HG02623 (cell line): ENCODE data around the gene NFATC3.
"Not testable (repeated sequence)": the region's sequence is repeated elsewhere in the genome, so short reads cannot be mapped to it uniquely, and the experiment has no call there.

Experiments
- ATAC-seq: cut with Tn5 transposase; IDR thresholded peaks from one replicate; pipeline ENCODE4 v1.9.1; 2021; ENCODE audit warnings: moderate library complexity; ENCODE audit not compliant: unreplicated experiment

The NFATC3 gene

GRCh38 chr16:68115851-68116250, 30.7 kb downstream of the NFATC3 start:
- no peak for ATAC-seq

- no peak for ATAC-seq
Observed at GRCh38 chr16:68116256-68116867, 31.2 kb downstream of the NFATC3 start.

GRCh38 chr16:68117884-68118283, 32.7 kb downstream of the NFATC3 start:
- no peak for ATAC-seq

- ATAC-seq: not testable (repeated sequence)
Observed at GRCh38 chr16:68118954-68119353, 33.8 kb downstream of the NFATC3 start.

GRCh38 chr16:68120496-68120895, 35.3 kb downstream of the NFATC3 start:
- not testable (repeated sequence) for ATAC-seq

GRCh38 chr16:68126395-68126794, 41.2 kb downstream of the NFATC3 start:
- ATAC-seq: no peak

- ATAC-seq: no peak
Observed at GRCh38 chr16:68128577-68129305, 43.6 kb downstream of the NFATC3 start.

GRCh38 chr16:68130520-68130919, 45.4 kb downstream of the NFATC3 start:
- ATAC-seq: no peak

- ATAC-seq: no peak
Observed at GRCh38 chr16:68131813-68132706, 46.9 kb downstream of the NFATC3 start.

GRCh38 chr16:68133000-68133399, 47.8 kb downstream of the NFATC3 start:
- not testable (repeated sequence) for ATAC-seq

- no peak for ATAC-seq
Observed at GRCh38 chr16:68134644-68135043, 49.5 kb downstream of the NFATC3 start.

GRCh38 chr16:68136515-68136914, 51.3 kb downstream of the NFATC3 start:
- no peak for ATAC-seq

- ATAC-seq: no peak
Observed at GRCh38 chr16:68144008-68144407, 58.8 kb downstream of the NFATC3 start.

GRCh38 chr16:68146585-68146984, 61.4 kb downstream of the NFATC3 start:
- no peak for ATAC-seq

GRCh38 chr16:68147444-68147843, 62.3 kb downstream of the NFATC3 start:
- no peak for ATAC-seq

- ATAC-seq: no peak
Observed at GRCh38 chr16:68149596-68149995, 64.4 kb downstream of the NFATC3 start.

- no peak for ATAC-seq
Observed at GRCh38 chr16:68155425-68155824, 70.3 kb downstream of the NFATC3 start.

GRCh38 chr16:68162413-68162812, 77.2 kb downstream of the NFATC3 start:
- no peak for ATAC-seq

GRCh38 chr16:68163275-68163674, 78.1 kb downstream of the NFATC3 start:
- not testable (repeated sequence) for ATAC-seq

- ATAC-seq: no peak
Observed at GRCh38 chr16:68166264-68166663, 81.1 kb downstream of the NFATC3 start.

GRCh38 chr16:68179196-68179795, 94.1 kb downstream of the NFATC3 start:
- no peak for ATAC-seq
